GM18505 (cell line): ENCODE results near the gene LYSMD3.

Experiments
- ATAC-seq: cut with Tn5 transposase; IDR thresholded peaks from one replicate; pipeline ENCODE4 v1.9.1; 2021; ENCODE audit not compliant: unreplicated experiment
- POLR2A ChIP-seq: IDR thresholded peaks from 4 replicates; pipeline ENCODE4 v1.6.1; 2011; ENCODE audit warnings: borderline replicate concordance; ENCODE audit not compliant: insufficient read depth, insufficient read length; ENCODE audit errors: extremely low read depth

The LYSMD3 gene

DNA sequence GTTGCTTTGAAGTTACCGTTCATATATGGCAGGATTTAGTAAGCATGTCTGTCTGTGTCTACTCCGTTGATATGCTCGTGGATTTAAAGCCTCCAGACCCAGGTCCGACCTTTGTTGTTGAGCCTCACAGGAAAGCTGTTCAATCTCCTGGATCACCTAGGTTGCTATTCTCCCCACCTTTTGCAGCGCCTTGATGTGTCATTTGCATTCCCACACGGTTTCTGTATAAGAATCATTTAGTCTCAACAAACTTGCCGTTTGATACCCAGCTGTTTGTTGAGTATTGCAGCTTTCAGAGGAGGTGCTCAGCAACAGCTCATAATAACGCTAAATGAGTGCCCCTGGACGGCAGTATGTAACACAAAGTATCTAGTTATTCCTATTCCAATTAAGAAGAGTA is 28.0 kb upstream of the LYSMD3 start:
- ATAC-seq: no peak
- no peak for TF ChIP-seq POLR2A

DNA sequence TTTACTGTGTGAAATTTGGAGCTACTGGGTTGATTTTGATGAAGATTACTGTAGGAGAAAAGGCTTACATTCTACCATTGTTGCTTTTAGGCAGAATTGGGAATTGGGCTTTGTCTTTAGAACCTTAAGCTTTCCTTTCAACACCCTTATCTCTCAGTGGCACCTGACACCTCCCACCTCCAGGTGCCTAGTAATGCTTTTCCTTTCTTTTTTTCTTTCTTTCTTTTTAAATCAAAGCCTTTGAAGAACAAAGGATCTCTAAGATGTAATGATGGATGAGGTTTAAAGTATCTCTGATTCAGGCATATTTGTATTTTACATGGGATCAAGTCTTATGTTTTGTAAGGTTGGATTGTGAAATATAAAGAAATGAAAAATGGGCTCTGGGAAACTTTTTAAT is 26.3 kb upstream of the LYSMD3 start:
- TF ChIP-seq POLR2A: no peak
- no peak for ATAC-seq

DNA sequence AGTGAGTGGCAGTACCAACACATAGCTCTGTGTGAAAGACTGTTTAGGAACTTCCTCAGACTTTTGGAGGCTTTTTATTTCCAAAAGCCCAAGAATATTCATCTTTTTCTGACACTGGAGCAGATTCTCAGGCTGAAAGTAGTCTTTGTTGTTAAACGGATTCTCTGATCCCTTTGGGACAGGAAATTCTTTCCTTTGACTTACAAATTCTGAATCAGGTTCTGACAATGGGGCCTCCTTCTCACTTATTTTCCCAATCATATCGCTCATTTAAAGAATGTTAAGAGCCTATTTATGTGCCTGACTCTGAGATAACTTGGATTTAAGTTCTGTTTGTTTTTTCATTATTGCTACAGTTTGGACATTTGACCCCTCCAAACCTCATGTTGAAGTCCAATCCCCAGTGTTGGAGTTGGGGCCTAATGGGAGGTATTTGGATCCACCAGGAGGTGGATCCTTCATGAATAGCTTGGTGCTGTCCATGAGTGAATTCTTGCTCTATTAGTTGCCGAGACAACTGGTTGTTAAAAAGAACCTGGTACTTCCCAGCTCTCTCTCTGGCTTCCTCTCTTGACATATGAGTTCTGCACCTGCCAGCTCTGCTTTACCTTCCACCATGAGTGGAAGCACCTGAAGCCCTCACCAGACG is 25.1 kb upstream of the LYSMD3 start:
- ATAC-seq: no peak
- TF ChIP-seq POLR2A: no peak

DNA sequence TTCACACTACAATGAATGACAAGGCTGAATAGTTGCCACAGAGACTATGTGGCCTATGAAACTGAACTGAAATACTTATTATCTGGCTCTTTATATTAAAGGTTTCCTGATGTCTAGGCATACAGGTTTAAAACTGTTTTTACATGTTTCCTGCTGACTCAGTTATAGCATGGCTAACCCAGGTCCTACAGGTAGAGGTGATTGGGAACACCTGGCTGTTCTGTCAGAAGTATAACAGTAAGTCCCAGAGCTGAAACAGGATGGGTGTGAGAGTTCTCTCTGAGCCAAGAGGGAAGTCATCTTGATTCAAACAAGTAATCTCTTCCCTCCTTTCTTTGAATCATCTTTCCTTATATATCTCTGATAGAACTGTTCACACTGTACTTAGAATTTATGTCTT is 24.3 kb upstream of the LYSMD3 start:
- no peak for ATAC-seq
- TF ChIP-seq POLR2A: no peak

DNA sequence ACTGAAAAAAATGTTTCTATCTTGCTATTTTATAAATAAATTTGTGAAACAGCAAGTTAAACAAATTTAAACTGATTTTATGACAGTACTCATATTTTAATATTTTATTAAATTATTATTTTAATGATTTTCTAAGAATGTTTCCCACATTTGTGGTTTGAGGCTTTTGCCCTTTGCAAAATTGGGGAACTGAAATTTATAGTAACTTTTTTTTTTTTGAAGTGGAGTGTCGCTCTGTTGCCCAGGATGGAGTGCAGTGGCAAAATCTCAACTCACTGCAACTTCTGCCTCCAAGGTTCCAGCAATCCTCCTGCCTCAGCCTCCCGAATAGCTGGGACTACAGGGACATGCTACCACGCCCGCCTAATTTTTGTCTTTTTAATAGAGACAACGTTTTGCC is 22.0 kb upstream of the LYSMD3 start:
- TF ChIP-seq POLR2A: no peak
- no peak for ATAC-seq

DNA sequence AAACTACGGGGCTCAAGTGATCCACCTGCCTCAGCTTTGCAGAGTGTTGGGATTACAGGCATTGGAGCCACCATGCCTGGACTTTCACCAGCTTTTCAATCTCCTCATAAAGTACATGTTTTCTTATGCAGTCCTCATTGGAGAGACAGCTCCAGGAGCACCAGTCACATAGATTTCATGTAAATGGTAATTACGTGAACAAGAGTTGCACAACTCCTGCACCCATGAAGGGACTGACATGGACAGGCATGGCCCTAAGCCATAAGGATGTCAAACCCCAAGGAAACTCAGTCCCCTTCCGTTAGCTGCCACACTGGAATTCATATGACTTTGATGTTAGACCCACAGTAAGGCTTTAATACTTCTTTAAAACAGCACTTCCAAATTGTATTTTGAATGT is 21.6 kb upstream of the LYSMD3 start:
- no peak for ATAC-seq
- TF ChIP-seq POLR2A: no peak

DNA sequence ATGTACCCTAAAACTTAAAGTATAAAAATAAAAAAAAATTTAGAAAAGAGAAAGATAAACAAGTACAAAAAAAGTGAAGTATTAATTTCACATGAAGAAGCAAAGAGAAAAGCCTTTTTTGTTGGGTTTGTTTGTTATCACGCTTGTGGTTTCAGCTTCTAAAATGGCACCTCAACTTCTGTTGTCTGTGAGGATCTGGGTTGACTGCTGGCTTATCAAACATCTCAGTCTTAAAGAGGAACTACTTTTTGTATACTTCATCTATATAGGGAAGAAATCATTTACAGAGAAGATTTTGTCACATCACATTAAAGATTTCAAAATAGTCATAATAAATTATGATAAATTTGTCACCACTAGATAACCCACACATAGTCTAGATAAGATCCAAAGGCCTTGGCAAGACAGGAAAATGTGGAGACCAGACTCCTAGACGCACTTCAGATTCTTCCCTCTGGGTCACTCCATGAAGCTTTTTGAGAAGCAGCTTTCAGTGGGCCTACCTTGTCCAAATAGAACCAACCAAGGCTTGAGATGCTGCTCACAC is 20.4 kb upstream of the LYSMD3 start:
- no peak for ATAC-seq
- no peak for TF ChIP-seq POLR2A

DNA sequence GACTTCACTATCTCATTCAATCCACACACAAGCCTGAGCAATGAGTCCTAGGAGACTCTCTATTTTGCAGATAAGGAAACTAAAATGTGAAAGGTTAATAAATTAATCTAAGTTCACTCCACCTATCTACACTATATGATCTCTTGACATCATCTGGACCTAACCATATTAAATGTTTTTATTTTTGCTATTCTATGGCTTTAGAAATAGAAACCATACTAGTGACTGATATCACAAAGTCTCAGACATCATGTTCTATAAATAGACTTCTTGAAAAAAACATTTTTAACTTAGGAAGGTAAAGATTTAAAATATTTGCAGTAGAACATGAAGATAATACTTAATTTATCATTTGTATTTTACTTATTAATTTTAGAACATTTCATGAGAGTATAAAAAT is 19.8 kb upstream of the LYSMD3 start:
- no peak for ATAC-seq

DNA sequence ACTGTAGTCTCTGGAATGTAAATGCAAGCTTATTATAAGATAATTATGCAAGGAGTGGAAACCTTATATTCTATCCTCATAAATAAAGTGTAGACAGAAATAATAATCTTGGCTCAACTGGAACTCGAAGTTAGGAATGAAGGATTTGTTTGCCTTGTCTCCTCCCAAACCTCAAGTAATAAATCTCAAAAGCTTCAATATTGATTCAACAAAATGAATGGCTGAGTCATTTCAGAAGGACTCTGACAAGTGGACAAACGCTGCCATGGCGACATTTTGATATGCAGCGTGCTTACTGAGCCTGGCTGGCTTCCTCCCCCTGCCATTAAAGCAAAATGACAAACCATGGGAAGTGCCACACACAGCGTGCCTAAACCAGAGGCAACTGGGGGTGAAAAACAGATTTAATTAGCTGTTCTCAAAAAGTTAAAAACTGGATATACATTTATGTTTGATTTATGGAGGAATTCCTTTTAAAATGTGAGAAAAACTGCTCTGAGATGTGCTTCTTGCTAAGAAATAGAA is 18.7 kb upstream of the LYSMD3 start:
- no peak for TF ChIP-seq POLR2A
- no peak for ATAC-seq

More for the DNA sequence above, 19.8 kb upstream of the LYSMD3 start:
- no peak for TF ChIP-seq POLR2A

DNA sequence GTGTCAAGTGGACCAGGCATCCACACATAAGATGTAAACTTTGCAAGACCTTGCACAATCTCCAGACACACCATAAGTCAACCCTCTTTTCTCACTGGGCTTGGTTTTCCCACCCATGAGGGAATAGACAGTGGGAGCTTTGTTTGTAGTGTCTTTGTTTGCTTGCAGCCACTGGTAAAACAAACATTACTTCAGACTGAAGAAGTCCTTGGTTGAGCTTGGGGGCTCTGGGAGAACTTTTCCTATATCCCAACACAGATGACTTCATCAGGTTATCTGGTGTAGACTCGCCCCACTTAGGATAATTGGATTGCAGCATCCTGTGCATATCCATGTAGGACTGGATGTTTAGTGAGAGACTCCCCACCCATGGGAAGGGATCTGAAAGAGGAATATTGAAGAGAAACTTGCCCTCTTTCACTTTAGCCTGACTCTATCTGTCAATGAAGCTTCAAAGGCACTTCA is 17.7 kb upstream of the LYSMD3 start:
- ATAC-seq: no peak
- TF ChIP-seq POLR2A: no peak

DNA sequence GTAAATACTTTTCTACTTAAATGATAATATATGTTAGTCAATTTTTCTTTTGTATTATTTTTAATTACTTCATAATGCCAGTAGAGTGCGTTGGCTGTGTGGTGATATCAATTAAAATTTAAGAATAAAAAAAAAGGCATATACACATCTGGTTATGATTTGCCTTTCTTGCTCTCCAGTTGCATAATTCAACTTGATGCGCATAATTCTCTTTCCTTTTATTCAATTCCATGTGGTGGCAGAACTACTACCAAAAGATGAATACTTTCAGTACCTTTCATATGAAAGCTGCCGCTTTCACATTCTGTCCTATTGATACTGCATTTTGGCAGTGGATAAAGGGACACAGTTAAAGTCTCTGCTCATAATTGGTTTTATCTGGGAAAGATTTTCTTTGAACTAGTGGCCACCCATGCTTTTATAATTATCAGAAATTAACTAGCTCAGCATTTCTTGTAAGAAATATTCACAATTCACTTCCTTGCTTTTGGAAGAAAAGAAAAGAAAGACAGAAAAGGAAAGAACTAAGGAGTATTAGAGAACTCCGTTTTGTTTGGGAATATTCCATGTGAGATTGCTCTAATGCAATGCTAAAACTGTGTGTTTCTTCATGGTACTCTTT is 16.9 kb upstream of the LYSMD3 start:
- ATAC-seq: no peak
- TF ChIP-seq POLR2A: no peak

DNA sequence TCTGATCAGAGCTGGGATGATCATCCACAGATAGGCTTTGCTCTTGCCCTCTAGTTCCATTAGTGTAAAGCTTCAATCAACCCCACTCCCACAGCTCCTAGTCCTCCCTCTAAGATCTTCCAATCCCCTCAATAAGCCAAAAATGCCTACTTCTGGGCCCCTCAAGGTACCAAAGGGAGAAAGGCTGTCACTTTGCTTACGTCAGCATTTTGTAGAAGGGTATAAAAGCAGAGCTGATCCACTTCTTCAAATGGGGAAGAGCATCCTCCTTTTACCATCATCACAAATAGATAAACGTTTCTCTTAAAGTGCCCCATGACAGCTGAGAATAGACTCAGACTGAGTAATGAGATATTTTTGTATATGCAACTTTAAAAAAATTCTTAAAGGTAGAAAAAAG is 16.1 kb upstream of the LYSMD3 start:
- TF ChIP-seq POLR2A: no peak
- ATAC-seq: no peak

DNA sequence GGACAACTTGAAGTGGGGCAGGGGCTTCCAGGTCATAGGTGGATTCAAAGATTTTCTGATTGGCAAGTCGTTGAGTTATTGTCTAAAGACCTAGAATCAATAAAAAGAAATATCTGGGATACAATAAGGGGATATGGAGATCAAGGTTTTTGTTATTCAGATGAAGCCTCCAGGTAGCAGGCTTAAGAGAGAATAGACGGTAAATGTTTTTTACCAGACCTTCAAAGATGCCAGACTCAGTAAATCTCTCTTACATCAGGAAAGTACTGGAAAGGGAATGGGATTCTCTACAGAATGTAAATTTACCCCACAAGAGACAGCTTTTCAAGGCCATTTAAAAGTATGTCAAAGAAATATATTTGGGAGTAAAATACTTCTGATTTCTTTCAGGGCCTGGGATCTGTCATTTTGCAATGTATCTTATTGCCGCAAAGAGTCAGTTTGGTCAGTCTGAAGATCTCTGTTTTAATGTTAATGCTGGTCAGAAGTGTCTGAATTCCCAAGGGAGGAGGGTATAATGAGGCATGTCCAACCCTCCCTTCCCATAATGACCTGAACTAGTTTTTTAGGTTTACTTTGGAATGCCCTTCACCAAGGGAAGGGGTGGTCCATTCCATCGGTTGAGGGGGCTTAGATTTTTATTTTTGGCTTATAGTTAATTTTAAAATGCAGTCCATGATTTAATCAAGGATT is 13.6 kb upstream of the LYSMD3 start:
- no peak for TF ChIP-seq POLR2A
- ATAC-seq: no peak

DNA sequence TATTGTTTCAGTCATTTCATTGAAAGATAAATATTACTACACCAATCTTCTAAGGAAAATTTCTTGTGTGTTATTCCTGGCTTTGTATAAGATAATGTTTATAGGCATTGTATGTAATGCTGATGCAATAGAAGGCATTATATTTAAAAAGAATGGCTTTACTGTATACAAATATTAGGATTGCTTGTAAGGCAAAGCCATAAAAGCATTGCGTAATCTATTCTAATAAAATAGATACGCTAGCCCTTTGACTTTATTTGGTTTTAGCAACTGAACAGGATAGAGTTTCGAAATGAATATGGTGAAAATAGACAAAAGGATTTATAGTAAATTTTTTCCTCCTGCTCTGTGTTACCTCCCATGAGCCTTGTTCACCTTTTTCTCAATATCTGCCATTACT is 5.5 kb upstream of the LYSMD3 start:
- ATAC-seq: no peak

DNA sequence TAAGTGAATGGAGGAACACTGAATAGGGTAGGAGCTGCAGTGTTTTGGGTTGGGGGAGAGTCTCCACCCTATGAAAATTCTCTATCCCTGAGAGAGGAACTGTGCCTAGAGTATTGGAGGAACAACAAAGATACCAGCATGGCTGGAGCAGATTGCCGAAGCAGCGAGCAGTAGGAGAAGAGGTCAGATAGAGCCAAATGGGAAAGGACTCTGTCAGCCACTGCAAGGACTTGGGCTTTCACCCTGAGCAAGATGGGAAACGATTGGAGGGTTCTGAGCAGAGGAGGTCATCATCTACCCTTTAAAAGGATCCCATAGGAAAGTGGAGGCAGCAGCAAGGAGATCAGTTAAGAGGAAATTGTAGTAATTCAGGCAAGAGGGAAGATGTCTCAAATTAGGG is 4.4 kb upstream of the LYSMD3 start:
- ATAC-seq: no peak
- no peak for TF ChIP-seq POLR2A

More for the DNA sequence above, 5.5 kb upstream of the LYSMD3 start:
- TF ChIP-seq POLR2A: no peak
